HEK293 (cell line): ENCODE data around the gene F5.

Experiments used
- BCL11A ChIP-seq: fragments of 450-650 bp; formaldehyde crosslinking; IDR thresholded peaks from 2 replicates; pipeline ENCODE4 v1.5.1; 2016; ENCODE audit warnings: low read depth, missing biosample characterization, missing genetic modification characterization
- MYNN ChIP-seq: fragments of 450-650 bp; formaldehyde crosslinking; IDR thresholded peaks from 2 replicates; pipeline ENCODE4 v1.5.1; 2016; ENCODE audit warnings: missing biosample characterization, missing genetic modification characterization, borderline replicate concordance
- MZF1 ChIP-seq: fragments of 450-650 bp; formaldehyde crosslinking; IDR thresholded peaks from 2 replicates; pipeline ENCODE4 v1.5.1; 2017; ENCODE audit warnings: missing biosample characterization, missing genetic modification characterization, borderline replicate concordance
- TCF7L2 ChIP-seq: IDR thresholded peaks from 2 replicates; pipeline ENCODE4 v1.6.1; 2011; ENCODE audit warnings: low read depth, mild to moderate bottlenecking, inconsistent platforms, low read length, moderate library complexity, borderline replicate concordance
- ZNF121 ChIP-seq: fragments of 450-650 bp; formaldehyde crosslinking; IDR thresholded peaks from 2 replicates; pipeline ENCODE4 v1.5.1; 2016; ENCODE audit warnings: missing biosample characterization, missing genetic modification characterization
- ZNF174 ChIP-seq: fragments of 450-650 bp; formaldehyde crosslinking; IDR thresholded peaks from 2 replicates; pipeline ENCODE4 v1.5.0; 2017; ENCODE audit warnings: missing biosample characterization, mild to moderate bottlenecking, missing genetic modification characterization
- ZNF24 ChIP-seq: fragments of 450-650 bp; formaldehyde crosslinking; IDR thresholded peaks from 2 replicates; pipeline ENCODE4 v1.5.1; 2016; ENCODE audit warnings: missing biosample characterization, missing genetic modification characterization
- ZNF311 ChIP-seq: fragments of 450-650 bp; formaldehyde crosslinking; IDR thresholded peaks from 2 replicates; pipeline ENCODE4 v1.5.1; 2017; ENCODE audit warnings: missing biosample characterization, missing genetic modification characterization, borderline replicate concordance
- TF ChIP-seq, protein P1 (sequence below): fragments of 450-650 bp; formaldehyde crosslinking; IDR thresholded peaks from 2 replicates; pipeline ENCODE4 v1.5.1; 2016; ENCODE audit warnings: missing biosample characterization, missing genetic modification characterization
- TF ChIP-seq, protein P2 (sequence below): IDR thresholded peaks from 2 replicates; pipeline ENCODE4 v1.6.1; 2011; ENCODE audit warnings: mild to moderate bottlenecking, low read depth, low read length, borderline replicate concordance
- TF ChIP-seq, protein P3 (sequence below): fragments of 450-650 bp; formaldehyde crosslinking; IDR thresholded peaks from 2 replicates; pipeline ENCODE4 v1.5.1; 2016; ENCODE audit warnings: missing biosample characterization, missing genetic modification characterization
- TF ChIP-seq, protein P4 (sequence below): fragments of 450-650 bp; formaldehyde crosslinking; IDR thresholded peaks from 2 replicates; pipeline ENCODE4 v1.5.1; 2016; ENCODE audit warnings: missing biosample characterization, missing genetic modification characterization

DNA sequence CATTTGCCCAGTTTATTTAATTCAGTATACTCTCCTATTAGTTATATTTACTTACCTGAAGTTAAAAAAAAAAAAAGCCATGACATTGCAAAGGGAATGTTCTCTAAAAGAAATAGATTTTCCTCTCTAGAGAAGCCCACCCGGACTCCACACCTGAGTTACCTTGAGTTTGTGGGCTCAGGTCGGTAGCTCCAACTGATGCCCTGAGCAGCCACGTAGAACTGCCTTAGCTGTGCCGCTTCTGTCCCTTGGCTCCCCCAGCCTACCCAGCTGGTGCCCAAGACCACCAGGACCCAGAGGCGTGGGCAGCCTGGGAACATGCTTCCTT, 250 bp downstream of the F5 start:
- TF ChIP-seq, protein P1, sequence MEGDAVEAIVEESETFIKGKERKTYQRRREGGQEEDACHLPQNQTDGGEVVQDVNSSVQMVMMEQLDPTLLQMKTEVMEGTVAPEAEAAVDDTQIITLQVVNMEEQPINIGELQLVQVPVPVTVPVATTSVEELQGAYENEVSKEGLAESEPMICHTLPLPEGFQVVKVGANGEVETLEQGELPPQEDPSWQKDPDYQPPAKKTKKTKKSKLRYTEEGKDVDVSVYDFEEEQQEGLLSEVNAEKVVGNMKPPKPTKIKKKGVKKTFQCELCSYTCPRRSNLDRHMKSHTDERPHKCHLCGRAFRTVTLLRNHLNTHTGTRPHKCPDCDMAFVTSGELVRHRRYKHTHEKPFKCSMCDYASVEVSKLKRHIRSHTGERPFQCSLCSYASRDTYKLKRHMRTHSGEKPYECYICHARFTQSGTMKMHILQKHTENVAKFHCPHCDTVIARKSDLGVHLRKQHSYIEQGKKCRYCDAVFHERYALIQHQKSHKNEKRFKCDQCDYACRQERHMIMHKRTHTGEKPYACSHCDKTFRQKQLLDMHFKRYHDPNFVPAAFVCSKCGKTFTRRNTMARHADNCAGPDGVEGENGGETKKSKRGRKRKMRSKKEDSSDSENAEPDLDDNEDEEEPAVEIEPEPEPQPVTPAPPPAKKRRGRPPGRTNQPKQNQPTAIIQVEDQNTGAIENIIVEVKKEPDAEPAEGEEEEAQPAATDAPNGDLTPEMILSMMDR (tag by site-specific recombination) = no peak
- TF ChIP-seq, protein P2, sequence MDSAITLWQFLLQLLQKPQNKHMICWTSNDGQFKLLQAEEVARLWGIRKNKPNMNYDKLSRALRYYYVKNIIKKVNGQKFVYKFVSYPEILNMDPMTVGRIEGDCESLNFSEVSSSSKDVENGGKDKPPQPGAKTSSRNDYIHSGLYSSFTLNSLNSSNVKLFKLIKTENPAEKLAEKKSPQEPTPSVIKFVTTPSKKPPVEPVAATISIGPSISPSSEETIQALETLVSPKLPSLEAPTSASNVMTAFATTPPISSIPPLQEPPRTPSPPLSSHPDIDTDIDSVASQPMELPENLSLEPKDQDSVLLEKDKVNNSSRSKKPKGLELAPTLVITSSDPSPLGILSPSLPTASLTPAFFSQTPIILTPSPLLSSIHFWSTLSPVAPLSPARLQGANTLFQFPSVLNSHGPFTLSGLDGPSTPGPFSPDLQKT = no peak
- TF ChIP-seq ZNF174 (tag by site-specific recombination) (no peak), BCL11A (tag by site-specific recombination) (no peak), MYNN (tag by site-specific recombination) (no peak), ZNF121 (tag by site-specific recombination) (no peak), TCF7L2 (no peak), ZNF311 (no peak), MZF1 (tag by site-specific recombination) (no peak), ZNF24 (tag by site-specific recombination) (no peak)
- TF ChIP-seq, protein P3, sequence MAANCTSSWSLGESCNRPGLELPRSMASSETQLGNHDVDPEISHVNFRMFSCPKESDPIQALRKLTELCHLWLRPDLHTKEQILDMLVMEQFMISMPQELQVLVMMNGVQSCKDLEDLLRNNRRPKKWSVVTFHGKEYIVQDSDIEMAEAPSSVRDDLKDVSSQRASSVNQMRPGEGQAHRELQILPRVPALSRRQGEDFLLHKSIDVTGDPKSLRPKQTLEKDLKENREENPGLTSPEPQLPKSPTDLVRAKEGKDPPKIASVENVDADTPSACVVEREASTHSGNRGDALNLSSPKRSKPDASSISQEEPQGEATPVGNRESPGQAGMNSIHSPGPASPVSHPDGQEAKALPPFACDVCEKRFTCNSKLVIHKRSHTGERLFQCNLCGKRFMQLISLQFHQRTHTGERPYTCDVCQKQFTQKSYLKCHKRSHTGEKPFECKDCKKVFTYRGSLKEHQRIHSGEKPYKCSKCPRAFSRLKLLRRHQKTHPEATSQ (tag by site-specific recombination) = no peak
- TF ChIP-seq, protein P4, sequence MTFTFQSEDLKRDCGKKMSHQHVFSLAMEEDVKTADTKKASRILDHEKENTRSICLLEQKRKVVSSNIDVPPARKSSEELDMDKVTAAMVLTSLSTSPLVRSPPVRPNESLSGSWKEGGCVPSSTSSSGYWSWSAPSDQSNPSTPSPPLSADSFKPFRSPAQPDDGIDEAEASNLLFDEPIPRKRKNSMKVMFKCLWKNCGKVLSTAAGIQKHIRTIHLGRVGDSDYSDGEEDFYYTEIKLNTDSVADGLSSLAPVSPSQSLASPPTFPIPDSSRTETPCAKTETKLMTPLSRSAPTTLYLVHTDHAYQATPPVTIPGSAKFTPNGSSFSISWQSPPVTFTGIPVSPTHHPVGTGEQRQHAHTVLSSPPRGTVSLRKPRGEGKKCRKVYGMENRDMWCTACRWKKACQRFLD (tag by site-specific recombination) = no peak
